Measurements from ENCODE around the gene CYS1. TPM values are rescaled to one million over a fixed set of nuclear protein-coding genes. Genes with fewer than 3 reads are reported as not detected.

Gene CYS1
- total RNA-seq, 2 experiments from 2014 or later, result 0.50 to 1.1 TPM

DNA sequence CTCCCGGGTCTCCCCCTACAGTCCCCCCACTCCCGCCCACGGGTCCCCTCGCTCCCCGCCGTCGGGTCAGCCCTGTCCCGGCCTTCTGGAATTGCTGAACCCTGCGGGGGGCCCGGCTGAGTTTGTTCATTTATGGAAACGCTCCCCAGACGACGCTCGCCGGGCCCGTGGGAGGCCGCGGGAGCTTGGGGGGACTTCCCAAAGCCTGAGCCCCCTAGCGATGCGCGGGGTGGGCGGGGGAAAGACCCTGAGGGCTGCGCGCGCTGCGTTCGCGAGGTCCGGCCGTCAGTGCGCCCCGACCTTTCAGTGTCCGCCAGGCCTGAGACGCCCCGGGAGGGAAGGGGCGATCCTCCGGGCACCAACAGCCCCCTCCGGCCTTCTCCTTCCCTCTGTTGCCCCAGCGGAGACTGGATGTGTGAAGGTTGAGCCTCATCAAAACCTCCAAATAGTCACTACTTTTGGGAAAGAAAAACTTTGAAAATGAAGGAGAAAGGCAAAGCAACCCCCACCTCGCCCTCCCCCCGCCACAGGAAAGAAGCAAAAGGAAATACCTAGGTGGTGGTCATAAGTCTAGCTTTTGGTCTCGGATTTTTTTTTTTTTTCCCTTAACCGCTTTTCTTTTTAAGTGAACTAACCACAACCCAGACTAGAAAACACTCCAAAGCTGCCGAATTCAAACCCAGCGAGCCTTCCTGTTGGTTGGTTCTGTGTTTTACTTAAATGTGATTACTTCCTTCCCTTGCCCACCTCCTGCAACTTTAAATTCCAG lies 509 bp upstream of the CYS1 start:
- Mint-ChIP-seq H3K4me3 (peak overlapping the region; percentile 70), H3K27me3 (ENCODE audit: low read depth) (peaks cover 61% of the 10 kb centered on the region), H3K36me3 (ENCODE audit: low read depth) (no peaks in the 10 kb centered on the region), H3K27ac (peak overlapping the region; percentile 62), H3K4me1 (ENCODE audit: low read depth) (peaks cover 27% of the 10 kb centered on the region), H3K9me3 (ENCODE audit: insufficient read depth) (no peaks in the 10 kb centered on the region)
- ATAC-seq (peak; percentile 43), DNase-seq (peak; percentile 59)
- POLR2A ChIA-PET, result interaction anchor here (0.5 to 2.2 kb wide), 2 partner anchors 35 to 45 kb away, joined by 3 to 8 read pairs; no protein-coding TSS in a partner anchor
- CTCF ChIA-PET, result interaction anchor here (1.1 to 2.7 kb wide), 3 partner anchors 9 to 15 kb away, joined by 4 to 15 read pairs (median 5); no protein-coding TSS in a partner anchor

DNA sequence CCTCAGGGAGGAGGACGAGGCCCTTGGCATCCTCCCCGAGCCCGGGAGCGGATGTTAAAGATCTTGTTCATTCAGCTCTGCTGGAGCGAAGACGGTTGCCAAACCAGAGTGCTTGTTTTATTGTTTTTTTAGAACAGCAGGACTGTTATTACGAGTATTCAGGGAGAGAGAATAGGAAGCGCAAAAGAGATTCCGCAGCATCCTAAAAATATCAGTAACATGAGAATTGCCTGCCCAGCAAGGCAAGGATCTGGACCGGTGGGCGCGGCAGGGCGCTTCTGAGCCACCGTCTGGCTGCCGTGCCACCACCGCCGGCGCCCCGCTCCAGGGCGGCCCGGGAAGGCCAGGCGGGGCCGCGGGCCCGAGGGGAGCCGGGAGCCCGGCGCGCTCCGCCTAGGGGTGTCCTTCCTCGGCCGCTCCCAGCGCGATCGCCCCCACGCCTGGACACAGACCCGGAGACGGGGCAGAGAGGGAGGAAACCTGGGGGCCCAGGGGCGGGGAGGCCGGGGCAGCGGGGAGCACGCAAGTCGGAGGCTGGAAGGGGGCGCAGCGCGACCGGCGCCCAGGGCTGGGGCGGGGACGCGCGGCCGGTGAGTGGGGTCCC lies 843 bp downstream of the CYS1 start:
- Mint-ChIP-seq H3K9me3 (ENCODE audit: insufficient read depth) (no peaks in the 10 kb centered on the region), H3K36me3 (ENCODE audit: low read depth) (no peaks in the 10 kb centered on the region), H3K27ac (no peak overlapping the region), H3K27me3 (ENCODE audit: low read depth) (peaks cover 63% of the 10 kb centered on the region), H3K4me1 (ENCODE audit: low read depth) (peaks cover 27% of the 10 kb centered on the region), H3K4me3 (peak overlapping the region; percentile 73)
- ChIA-PET CTCF (interaction anchor here (1.2 to 5.7 kb wide), 10 partner anchors 12 to 356 kb away, joined by 3 to 19 read pairs (median 4); no protein-coding TSS in a partner anchor), POLR2A (interaction anchor here (0.6 to 2.2 kb wide), 4 partner anchors 41 to 122 kb away, joined by 3 to 8 read pairs (median 4); no protein-coding TSS in a partner anchor)
- DNase-seq (peak; percentile 37), ATAC-seq (peak; percentile 56)

DNA sequence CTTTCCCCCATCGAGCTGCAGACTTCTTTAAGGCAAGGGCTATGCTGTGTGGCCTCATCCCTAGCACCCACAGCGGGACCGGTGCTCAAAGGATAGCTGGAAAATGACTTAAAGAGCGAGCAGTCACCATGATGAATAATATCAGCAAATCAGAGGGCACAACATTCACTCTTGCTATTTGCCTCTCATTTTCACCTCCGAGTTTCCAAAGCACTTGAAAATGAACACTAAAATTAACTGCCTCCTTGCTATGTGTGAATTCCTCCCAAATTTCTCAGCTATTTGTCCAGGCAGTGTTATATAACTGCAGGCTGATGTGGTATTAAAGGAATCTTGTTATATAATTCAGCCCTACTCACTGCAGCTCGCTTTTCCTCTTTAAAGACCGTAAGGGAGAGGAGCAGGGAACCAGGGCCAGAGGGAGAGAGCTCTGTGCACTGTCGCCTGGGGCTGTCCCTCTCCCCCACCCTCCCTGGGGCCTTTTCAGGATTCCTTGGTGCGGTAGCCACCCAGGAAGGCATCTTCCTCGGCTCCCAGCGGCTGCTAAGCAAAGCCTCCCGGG lies 1.4 kb downstream of the CYS1 start:
- ATAC-seq (peak; percentile 2), DNase-seq (no peak)
- H3K27me3 Mint-ChIP-seq (ENCODE audit: low read depth), result peaks cover 64% of the 10 kb centered on the region
- no peak overlapping the region for H3K27ac Mint-ChIP-seq
- no peaks in the 10 kb centered on the region for H3K36me3 Mint-ChIP-seq (ENCODE audit: low read depth)
- POLR2A ChIA-PET, result interaction anchor here (0.6 to 2.2 kb wide), 5 partner anchors 41 to 122 kb away, joined by 3 to 8 read pairs (median 3); no protein-coding TSS in a partner anchor
- H3K9me3 Mint-ChIP-seq (ENCODE audit: insufficient read depth), result no peaks in the 10 kb centered on the region
- H3K4me3 Mint-ChIP-seq, result peak overlapping the region; percentile 73
- CTCF ChIA-PET, result interaction anchor here (1.0 to 5.7 kb wide), 11 partner anchors 10 to 356 kb away, joined by 3 to 19 read pairs (median 4); no protein-coding TSS in a partner anchor
- peaks cover 31% of the 10 kb centered on the region for H3K4me1 Mint-ChIP-seq (ENCODE audit: low read depth)

DNA sequence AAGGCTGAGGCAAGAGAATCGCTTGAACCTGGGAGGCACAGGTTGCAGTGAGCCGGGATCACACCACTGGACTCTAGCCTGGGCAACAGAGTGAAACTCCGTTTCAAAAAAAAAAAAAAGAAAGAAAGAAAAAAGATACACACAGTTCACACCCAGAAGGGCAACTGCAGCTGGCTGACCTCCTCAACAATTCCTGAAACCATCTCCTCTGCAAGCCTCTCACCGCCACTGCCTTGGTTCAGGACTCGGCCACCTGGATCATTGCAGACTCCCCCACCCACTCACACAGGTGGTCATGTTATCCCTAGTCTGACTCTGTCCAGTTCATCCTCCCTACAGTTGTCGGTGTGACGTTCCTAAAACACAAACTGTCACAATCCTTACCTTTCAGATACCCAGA lies 2.2 kb downstream of the CYS1 start:
- ChIA-PET CTCF (interaction anchor here (1.0 to 6.8 kb wide), 6 partner anchors 9 to 357 kb away, joined by 3 to 94 read pairs (median 11); no protein-coding TSS in a partner anchor), POLR2A (interaction anchor here (0.8 kb wide), 1 partner anchor 45 kb away, joined by 3 read pairs; no protein-coding TSS in a partner anchor)
- no peak overlapping the region for H3K4me3 Mint-ChIP-seq
- no peak overlapping the region for H3K27ac Mint-ChIP-seq
- peaks cover 34% of the 10 kb centered on the region for H3K4me1 Mint-ChIP-seq (ENCODE audit: low read depth)
- no peaks in the 10 kb centered on the region for H3K9me3 Mint-ChIP-seq (ENCODE audit: insufficient read depth)
- no peak for DNase-seq
- peaks cover 63% of the 10 kb centered on the region for H3K27me3 Mint-ChIP-seq (ENCODE audit: low read depth)
- no peak for ATAC-seq
- H3K36me3 Mint-ChIP-seq (ENCODE audit: low read depth), result no peaks in the 10 kb centered on the region

DNA sequence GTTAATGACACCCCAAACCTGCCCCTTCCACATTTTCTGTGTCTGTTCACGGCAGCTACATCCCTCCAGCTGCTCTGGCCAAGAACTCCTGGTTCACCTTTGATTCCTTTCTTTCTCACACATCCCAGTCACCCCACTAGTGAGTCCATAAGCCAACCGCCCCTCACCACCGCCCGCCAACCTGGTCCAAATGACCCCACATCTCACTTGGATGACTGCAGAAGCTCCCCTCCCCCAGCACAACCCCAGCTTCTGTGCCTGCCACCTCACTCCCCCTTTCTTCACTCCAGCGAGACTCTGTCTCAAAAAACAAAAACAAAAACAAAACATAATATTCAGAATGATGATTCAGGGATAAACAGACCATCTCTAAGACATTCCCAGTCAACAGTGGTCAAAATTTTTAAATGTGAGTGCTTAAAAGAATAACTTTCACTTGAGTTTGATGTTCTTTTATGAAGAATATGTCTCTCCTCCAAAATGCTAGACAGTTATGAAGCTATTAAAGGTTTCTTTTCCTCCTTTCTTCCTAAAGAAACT lies 3.2 kb downstream of the CYS1 start:
- CTCF ChIA-PET, result interaction anchor here (1.0 to 6.8 kb wide), 5 partner anchors 9 to 358 kb away, joined by 3 to 94 read pairs (median 4); no protein-coding TSS in a partner anchor
- Mint-ChIP-seq H3K4me3 (no peak overlapping the region), H3K9me3 (ENCODE audit: insufficient read depth) (no peaks in the 10 kb centered on the region), H3K27ac (no peak overlapping the region), H3K4me1 (ENCODE audit: low read depth) (peaks cover 36% of the 10 kb centered on the region), H3K36me3 (ENCODE audit: low read depth) (no peaks in the 10 kb centered on the region), H3K27me3 (ENCODE audit: low read depth) (peaks cover 63% of the 10 kb centered on the region)
- POLR2A ChIA-PET, result no interaction called here
- ATAC-seq, result no peak
- no peak for DNase-seq

DNA sequence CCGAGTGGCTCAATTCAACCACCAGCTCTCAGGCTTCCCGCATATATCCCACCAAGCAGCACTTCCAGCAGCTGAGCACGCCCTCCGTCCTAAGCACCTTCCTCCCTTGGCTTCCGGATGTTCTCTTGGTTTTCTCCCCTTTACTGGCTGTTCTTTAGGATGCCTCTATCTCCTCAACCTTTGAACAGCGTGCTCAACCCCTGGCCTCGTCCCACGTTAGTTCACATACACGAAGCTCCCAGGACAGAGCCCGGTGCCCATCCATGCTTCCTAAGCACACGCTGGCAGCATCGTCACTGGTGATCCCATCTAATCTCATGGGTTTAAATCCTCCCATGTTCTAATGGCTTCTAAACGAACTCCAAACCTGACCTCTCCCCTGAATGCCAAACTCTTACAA lies 3.7 kb downstream of the CYS1 start:
- no peak for DNase-seq
- H3K36me3 Mint-ChIP-seq (ENCODE audit: low read depth), result no peaks in the 10 kb centered on the region
- no peak overlapping the region for H3K27ac Mint-ChIP-seq
- H3K9me3 Mint-ChIP-seq (ENCODE audit: insufficient read depth), result no peaks in the 10 kb centered on the region
- no peak overlapping the region for H3K4me3 Mint-ChIP-seq
- ChIA-PET POLR2A (no interaction called here), CTCF (interaction anchor here (1.0 to 6.8 kb wide), 6 partner anchors 8 to 359 kb away, joined by 3 to 109 read pairs (median 12); no protein-coding TSS in a partner anchor)
- H3K4me1 Mint-ChIP-seq (ENCODE audit: low read depth), result peaks cover 33% of the 10 kb centered on the region
- no peak for ATAC-seq
- H3K27me3 Mint-ChIP-seq (ENCODE audit: low read depth), result peaks cover 66% of the 10 kb centered on the region

DNA sequence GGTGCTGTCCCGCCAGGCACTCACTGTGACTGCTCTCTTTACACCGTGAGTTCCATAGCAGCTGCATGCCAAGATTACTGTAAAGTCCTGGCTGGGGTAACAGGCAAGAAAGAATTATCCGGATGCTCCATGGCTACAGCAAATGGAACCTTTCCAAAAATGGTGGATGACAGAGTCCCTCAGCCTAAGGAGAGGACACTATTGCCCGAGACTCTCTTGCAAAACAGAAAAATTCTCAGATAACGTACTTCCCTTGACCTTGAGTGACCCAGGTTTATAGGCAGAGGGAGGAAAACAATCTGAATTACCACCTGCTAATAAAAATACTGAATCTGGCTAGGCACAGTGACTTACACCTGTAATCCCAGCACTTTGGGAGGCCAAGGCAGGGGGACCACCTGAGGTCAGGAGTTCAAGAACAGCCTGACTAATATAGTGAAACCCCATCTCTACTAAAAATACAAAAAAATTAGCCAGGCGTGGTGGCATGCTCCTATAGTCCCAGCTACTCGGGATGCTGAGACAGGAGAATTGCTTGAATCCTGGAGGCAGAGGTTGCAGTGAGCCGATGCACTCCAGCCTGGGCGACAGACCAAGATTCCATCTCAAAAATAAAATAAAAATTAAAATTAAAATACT lies 4.5 kb downstream of the CYS1 start:
- no peak for DNase-seq
- POLR2A ChIA-PET, result interaction anchor here (0.6 kb wide), 1 partner anchor 45 kb away, joined by 4 read pairs; no protein-coding TSS in a partner anchor
- peaks cover 63% of the 10 kb centered on the region for H3K27me3 Mint-ChIP-seq (ENCODE audit: low read depth)

DNA sequence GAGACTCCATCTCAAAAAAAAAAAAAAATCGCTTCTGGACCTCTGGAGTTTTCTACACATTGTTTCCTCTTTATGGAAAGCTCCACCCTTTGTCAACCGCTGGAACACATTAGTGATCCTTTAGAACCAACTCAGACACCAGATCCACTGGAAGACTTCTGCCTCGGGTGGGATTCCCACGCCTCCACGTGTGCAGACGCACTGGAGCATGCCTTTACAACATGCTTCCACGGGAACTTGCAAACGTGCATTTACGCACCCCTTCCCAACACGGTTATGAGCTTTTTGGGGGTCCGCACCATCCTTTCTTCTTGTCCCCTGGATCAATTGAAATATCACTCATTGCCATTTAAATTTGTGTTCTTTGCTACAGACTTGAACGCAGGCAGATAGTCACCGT lies 5.1 kb downstream of the CYS1 start:
- POLR2A ChIA-PET, result interaction anchor here (0.6 kb wide), 1 partner anchor 46 kb away, joined by 4 read pairs; no protein-coding TSS in a partner anchor
- no peak for DNase-seq
- CTCF ChIA-PET, result interaction anchor here (0.5 to 6.8 kb wide), 7 partner anchors 14 to 360 kb away, joined by 3 to 109 read pairs (median 41); partner anchors contain the start of gene RRM2
- Mint-ChIP-seq H3K27me3 (ENCODE audit: low read depth) (peaks cover 63% of the 10 kb centered on the region), H3K9me3 (ENCODE audit: insufficient read depth) (no peaks in the 10 kb centered on the region), H3K27ac (no peak overlapping the region), H3K36me3 (ENCODE audit: low read depth) (no peaks in the 10 kb centered on the region), H3K4me1 (ENCODE audit: low read depth) (peaks cover 26% of the 10 kb centered on the region), H3K4me3 (no peak overlapping the region)
- ATAC-seq, result no peak

More for the DNA sequence above, 4.5 kb downstream of the CYS1 start:
- H3K4me1 Mint-ChIP-seq (ENCODE audit: low read depth), result peaks cover 26% of the 10 kb centered on the region
- H3K27ac Mint-ChIP-seq, result no peak overlapping the region
- ATAC-seq, result no peak
- no peaks in the 10 kb centered on the region for H3K36me3 Mint-ChIP-seq (ENCODE audit: low read depth)
- CTCF ChIA-PET, result interaction anchor here (0.5 to 6.8 kb wide), 5 partner anchors 21 to 360 kb away, joined by 3 to 109 read pairs (median 38); no protein-coding TSS in a partner anchor
- no peak overlapping the region for H3K4me3 Mint-ChIP-seq
- no peaks in the 10 kb centered on the region for H3K9me3 Mint-ChIP-seq (ENCODE audit: insufficient read depth)

DNA sequence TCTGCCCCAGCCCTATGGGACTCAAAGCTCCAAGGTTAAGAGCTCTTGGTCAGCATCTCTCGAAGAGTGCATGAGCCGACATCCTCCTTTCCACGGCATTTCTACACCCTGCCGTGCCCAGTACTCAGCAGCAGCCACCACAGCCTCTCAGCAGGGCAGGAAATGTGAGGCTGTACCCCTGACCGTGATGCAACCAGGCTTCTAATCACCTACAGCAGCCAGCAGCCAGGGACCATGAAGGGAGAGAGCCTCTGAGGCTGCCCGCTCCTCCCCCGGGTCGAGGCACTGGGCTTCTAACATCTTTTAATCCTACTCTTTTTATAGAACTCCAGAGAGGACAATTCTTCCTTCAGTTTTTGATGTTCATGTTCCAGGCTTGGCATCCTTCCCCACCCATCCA lies 6.5 kb downstream of the CYS1 start:
- ChIA-PET CTCF (interaction anchor here (0.9 to 6.8 kb wide), 17 partner anchors 9 to 369 kb away, joined by 3 to 109 read pairs (median 12); partner anchors contain the start of genes RRM2 and TAF1B), POLR2A (no interaction called here)
- no peak for ATAC-seq
- H3K27ac Mint-ChIP-seq, result no peak overlapping the region
- peaks cover 20% of the 10 kb centered on the region for H3K4me1 Mint-ChIP-seq (ENCODE audit: low read depth)
- H3K27me3 Mint-ChIP-seq (ENCODE audit: low read depth), result peaks cover 57% of the 10 kb centered on the region
- DNase-seq, result no peak
- H3K4me3 Mint-ChIP-seq, result no peak overlapping the region
- H3K36me3 Mint-ChIP-seq (ENCODE audit: low read depth), result no peaks in the 10 kb centered on the region
- no peaks in the 10 kb centered on the region for H3K9me3 Mint-ChIP-seq (ENCODE audit: insufficient read depth)

DNA sequence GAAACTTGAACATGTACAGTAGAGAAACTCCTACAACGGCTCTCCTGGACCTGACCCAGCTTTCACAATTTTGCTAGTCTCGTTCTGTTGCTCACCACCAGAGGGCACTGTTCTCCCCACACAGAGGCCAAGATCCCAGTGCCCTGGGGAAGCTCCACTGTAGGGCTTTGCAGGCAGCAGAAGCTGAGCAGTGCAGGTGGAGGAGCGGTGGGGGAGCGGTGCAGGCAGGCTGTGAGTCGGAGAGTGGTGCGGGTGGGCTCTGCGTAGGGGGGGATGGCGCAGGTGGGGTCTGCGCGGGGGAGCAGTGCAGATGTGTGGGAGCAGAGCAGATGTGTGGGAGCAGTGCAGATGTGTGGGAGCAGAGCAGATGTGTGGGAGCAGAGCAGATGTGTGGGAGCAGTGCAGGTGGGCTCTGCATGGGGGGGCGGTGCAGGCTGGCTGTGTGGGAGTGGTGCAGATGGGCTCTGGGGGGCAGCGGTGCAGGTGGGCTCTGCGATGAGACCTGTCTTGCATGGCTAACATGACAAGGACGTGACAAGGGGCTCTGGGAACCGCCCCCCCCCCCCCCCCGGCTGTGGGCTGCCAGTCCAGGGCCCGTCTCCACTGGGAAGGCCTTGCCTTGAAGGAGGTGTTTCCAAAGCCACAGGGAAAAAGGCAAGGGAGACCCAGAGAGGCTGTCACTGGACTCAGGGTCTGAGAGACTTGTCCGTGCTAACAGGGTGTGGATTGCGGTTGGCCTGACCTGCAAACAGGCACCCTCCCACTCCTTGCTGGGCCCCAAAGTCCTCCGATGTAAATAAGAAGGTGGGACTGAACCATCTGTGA lies 7.3 kb downstream of the CYS1 start:
- ChIA-PET POLR2A (interaction anchor here (0.5 to 1.7 kb wide), 4 partner anchors 43 to 362 kb away, joined by 3 to 9 read pairs (median 4); no protein-coding TSS in a partner anchor), CTCF (interaction anchor here (0.6 to 6.8 kb wide), 54 partner anchors 9 to 595 kb away, joined by 3 to 109 read pairs (median 5); partner anchors contain the start of genes ODC1, RRM2 and TAF1B)
- Mint-ChIP-seq H3K27ac (no peak overlapping the region), H3K4me3 (no peak overlapping the region), H3K36me3 (ENCODE audit: low read depth) (no peaks in the 10 kb centered on the region), H3K4me1 (ENCODE audit: low read depth) (peaks cover 13% of the 10 kb centered on the region), H3K9me3 (ENCODE audit: insufficient read depth) (no peaks in the 10 kb centered on the region), H3K27me3 (ENCODE audit: low read depth) (peaks cover 51% of the 10 kb centered on the region)
- DNase-seq (peak; percentile 89), ATAC-seq (peak; percentile 97)
